Nucleus accumbens (tissue), 56 donors: ENCODE data around the gene FAM168B.

Experiments
- DNase-seq, 56 donors: peaks; one replicate each; lab custom pipeline; 2025; lab: John Stamatoyannopoulos, UW

FAM168B gene

GRCh38 chr2:131042148-131042775 is 51.0 kb downstream of the FAM168B start:
- DNase-seq = peak in 25 of 56 donors; percentile 19 to 82 (median 64)

DNA sequence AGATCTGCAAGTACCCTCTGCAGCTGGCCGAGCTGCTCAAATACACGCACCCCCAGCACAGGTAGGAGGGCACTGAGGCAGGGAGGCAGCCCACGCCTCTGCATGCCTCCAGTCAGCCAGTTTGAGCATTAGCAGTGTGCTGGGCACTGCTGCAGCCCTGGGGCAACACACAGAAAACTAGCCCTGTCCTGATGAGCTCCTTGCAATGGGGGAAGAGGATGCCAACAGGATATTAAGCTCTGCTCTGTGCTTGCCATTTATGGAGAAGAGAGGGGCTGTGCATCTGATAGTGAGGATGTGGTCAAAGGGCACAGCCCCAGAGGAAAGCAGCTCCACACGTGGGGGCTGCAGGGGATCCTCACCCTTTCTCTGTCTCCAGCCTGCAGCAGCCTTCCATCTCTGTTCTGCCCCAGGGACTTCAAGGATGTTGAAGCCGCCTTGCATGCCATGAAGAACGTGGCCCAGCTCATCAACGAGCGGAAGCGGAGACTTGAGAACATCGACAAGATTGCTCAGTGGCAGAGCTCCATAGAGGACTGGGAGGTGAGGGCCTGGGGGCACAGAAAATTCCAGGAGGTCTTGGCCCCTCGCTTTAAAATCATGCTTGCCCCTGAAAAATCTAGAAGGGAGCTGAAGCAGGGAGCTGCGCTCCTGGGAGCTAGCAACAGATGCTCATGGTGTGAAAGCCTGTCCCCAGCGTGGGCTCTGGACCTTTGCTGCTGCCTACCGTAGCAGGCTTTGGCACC is 51.7 kb downstream of the FAM168B start:
- DNase-seq = no peak

DNA sequence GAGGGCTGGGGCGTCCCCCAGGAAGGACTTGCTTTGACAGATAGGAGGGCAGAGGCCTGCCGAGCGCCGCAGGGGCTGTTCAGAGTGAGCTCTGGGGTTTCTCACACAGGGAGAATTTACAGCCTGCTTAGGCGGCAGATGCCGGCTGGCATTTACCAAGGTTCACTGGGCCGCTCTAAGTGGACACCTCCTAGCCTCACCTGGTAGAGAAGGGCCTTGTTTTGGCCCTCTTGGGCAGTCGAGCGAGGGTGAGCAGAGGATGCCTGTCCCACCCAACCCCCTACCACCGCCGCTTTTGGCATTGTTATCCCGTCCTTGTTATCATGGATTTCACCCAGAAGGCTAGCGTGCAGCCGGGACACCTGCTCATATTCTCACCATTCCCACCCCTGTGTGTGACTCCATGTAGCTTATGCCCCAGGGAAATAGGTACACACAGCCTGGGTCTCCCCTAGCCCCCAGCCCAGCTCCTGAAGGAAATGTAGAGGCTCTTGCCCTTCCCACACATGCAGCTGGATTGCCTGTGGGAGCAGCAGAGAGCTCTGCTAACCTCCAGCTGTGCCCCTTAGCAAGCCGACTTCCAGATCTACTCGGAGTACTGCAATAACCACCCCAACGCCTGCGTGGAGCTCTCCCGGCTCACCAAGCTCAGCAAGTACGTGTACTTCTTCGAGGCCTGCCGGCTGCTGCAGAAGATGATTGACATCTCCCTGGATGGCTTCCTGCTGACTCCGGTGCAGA is 52.4 kb downstream of the FAM168B start:
- peak in 31 of 56 donors; percentile 20 to 85 (median 59) for DNase-seq

DNA sequence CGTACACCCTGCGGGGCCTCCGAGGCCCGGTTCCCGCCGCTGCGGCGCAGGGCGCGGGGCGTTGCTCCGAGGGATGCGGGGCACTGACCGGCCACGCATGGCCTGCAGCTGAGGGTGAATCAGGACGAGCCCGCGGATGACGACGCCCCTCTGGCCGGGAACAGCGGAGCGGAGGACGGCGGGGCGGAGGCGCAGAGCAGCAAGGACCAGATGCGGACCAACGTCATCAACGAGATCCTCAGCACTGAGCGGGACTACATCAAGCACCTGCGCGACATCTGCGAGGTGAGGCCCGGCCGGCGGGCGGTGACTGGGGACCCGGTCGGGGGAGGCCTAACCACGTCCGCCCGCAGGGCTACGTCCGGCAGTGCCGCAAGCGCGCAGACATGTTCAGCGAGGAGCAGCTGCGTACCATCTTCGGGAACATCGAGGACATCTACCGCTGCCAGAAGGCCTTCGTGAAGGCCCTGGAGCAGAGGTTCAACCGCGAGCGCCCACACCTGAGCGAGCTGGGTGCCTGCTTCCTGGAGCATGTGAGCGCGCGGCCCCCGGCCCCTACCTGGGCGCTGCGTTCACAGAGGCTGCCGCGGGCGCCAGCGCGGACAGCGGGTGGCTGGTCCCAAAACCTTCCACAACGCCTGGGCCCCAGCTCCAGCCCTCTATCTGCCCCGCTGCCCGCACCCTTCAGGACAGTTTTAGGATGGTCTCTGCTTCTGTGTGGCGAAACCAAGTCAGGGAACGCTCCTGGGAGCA is 53.2 kb downstream of the FAM168B start:
- no peak for DNase-seq

GRCh38 chr2:131039535-131039907 is 53.7 kb downstream of the FAM168B start:
- peak in 42 of 56 donors; percentile 31 to 80 (median 56) for DNase-seq

- DNase-seq = no peak
These were observed 54.2 kb downstream of the FAM168B start for GRCh38 chr2:131039101-131039440.

DNA sequence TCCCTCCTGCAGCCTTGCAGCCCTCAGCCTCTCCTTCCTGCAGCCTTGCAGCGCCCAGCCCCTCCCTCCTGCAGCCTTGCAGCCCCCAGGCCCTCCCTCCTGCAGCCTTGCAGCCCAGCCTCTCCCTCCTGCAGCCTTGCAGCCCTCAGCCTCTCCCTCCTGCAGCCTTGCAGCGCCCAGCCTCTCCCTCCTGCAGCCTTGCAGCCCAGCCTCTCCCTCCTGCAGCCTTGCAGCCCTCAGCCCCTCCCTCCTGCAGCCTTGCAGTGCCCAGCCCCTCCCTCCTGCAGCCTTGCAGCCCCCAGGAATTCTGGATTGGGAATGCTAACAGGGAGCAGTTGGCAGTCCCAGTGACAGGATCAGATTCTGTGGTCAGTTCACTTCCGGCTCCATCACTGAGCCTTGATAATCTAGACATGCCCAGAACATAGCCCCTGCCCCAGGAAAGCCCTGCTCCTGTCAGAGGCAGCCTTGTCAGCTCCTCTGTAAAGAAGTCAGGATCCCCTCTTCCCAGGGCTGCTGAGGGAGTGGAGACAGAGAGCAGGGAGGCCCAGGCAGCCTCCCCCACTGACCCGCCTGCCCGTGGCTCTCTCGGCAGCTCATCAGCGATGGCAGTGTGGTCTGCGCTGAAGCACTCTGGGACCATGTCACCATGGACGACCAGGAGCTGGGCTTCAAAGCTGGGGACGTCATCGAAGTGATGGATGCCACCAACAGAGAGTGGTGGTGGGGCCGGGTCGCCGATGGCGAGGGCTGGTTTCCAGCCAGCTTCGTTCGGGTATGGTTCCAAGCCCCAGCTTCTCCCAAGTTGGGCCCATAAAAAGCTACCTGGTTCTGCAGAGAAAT is 54.8 kb downstream of the FAM168B start:
- no peak for DNase-seq

DNA sequence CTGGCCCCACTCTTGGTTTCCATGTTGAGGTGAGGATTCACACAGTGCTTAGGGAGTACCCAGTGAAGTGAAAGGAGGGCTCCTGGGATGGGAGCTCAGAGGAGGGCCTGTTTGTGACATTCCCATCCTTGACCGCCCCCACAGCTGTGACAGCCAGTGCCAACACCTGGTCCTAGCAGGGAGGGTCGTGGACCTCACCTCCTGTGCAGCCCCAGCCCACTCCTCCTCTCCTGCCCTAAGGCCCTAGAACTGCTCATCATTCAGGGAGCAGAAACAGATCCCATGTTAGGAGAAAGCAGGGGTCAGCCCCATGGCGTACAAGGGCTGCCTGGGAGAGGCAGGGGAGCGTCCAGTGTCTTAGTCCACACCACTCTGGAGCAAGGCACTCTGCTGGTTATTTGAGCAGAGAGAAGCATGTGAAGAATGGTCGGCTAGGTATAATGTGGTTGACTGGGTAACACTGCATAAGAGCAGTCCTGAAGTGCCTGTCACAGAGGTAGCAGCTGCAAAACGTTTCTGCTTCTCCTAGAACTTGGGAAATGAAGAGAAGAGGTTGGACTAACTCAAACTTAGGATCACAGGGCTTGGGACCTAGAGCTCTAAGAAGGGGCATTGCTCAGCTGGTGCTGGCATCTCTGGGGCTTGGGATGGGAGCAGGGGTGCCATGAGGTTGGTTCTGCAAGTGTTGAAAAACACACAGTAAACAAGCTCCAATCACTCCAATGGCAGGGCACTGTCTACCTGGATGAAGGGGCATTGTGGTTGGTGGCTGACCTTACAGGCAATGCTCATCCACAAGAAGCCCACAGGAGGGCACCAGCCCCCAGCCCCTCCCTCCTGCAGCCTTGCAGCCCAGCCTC is 55.6 kb downstream of the FAM168B start:
- DNase-seq = no peak

DNA sequence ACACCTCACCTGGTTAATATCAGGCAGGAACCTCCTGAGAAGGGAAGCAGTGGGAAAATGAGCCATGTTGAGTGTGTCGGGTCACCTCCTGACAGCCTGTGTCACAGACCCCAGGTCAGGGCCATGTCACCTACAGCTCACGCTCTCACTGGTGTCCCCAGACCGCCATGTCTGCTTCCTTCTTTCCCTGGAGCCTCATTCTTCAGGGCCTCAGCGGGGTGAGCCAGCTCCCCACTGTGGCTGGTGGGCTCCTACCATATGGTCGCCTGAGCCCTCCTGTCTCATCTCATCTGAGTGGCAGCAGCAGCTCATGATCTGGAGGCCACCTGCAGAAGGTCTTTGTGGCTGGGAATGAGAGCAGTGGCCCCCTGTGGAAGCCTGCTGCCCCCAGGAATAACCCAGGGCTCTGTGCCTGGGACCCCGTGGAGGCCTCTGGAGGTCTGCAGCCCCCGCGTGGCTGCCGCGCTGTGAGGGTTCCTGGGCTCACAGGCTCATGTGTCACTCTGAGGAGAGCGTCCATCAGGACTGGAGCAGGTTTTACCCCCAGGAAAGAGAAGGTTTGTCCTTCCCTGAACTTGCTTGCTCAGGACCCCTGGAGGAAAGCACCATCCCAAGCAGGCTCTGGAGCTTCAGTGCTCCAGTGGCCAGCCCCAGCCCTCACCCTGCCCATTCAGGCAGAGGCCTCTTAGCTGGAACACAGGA is 56.4 kb downstream of the FAM168B start:
- no peak for DNase-seq

DNA sequence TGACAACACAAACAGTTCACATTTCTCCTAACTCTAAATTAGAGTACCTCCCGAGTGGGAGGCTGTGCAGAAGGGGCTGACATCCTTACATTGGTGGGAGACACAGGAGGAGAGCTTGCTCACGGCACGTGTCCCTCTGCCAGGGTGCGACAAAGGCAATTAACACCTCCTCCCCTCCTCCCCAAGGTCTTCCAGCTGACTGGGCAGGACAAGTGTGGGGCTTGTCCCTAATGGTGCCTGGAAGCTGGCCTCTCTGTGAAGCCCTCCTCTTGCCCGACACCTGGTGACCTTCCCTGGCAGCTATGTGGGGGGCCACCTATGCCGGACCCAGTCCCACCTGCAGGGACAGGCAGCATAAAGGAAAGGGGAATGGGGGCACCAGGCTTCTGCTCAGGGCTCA is 57.0 kb downstream of the FAM168B start:
- no peak for DNase-seq

GRCh38 chr2:131035826-131036231 is 57.4 kb downstream of the FAM168B start:
- peak in 1 of 56 donors; percentile 32 for DNase-seq

GRCh38 chr2:131035112-131035825 is 58.0 kb downstream of the FAM168B start:
- DNase-seq = peak in 5 of 56 donors; percentile 20 to 56 (median 25)

- peak in 38 of 56 donors; percentile 26 to 78 (median 48) for DNase-seq
These were observed 58.9 kb downstream of the FAM168B start for GRCh38 chr2:131034122-131035051.

DNA sequence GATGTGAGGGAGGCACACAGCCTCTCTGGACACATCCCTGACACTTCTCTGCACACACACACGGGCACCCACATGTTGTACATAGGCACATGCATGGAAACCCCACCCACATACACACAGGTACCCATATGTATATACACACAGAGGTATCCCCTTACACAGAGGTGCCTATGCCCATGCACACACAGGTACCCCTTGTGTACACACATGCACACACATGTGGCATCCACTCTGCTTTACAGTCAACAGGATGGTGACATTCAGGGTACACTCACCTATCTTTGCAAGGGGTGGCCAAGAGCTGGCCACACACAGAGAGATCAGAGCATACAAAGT is 59.5 kb downstream of the FAM168B start:
- DNase-seq = no peak

DNA sequence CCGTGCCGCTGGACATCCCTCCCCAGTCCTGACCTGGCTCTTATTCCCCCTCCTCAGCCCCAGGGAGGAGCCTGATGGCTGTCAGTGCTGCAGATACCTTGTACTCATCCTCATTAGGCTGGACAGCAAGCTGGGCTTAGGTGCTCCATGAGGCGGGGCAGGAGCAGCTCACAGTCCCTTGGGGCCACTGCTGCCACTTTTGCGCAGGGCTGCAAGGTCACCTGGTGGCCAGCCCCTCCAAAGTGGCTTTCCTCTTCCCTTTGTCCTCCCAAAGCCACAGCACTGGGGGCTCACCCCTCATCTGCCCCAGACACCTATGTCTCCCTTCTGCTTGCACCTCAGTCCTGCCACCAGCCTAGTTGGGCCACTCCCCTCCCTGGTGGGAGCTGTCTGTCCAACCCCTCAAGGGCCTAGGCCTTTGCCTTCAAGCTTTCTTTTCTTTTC is 60.8 kb downstream of the FAM168B start:
- DNase-seq = no peak

DNA sequence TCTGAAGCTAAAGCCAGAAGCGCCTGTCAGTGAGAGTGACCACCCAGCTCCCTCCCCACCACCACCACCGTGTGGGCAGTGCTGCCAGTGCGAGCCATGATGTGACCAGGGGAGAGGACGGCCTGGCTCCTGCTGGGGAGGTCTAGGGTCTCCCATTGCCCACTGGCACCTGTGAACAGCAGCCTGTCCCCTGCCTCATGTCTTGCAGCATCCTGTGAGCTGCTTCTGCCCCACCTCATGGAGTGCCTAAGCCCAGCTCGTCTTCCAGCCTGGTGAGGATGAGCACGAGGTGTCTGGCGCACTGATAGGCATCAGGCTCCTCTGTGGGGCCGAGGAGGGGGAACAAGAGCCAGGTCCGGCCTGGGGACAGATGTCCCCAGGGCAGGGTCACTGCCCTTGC is 61.4 kb downstream of the FAM168B start:
- DNase-seq = no peak

- DNase-seq = no peak
These were observed 61.8 kb downstream of the FAM168B start for GRCh38 chr2:131031431-131031841.
